Uterus (tissue), 2 donors: ENCODE data around the gene KCNK3.

Experiments
- POLR2A ChIP-seq, 2 donors: fragments of 450-650 bp; IDR thresholded peaks; one replicate each; pipeline ENCODE4 v1.6.1; 2016; ENCODE audit warnings: antibody characterized with exemption in 2 of 2, mild to moderate bottlenecking in 1 of 2, moderate library complexity in 1 of 2
- TF ChIP-seq, protein P1 (sequence below), 4 experiments: fragments of 200-600 bp in 2 of 4; fragments of 450-650 bp in 2 of 4; sonication (generic) in 2 of 4; IDR thresholded peaks; one replicate each; pipeline ENCODE4 v1.5.1; 2016 to 2019; ENCODE audit warnings: antibody characterized with exemption in 4 of 4, mild to moderate bottlenecking in 2 of 4, moderate library complexity in 1 of 4

DNA sequence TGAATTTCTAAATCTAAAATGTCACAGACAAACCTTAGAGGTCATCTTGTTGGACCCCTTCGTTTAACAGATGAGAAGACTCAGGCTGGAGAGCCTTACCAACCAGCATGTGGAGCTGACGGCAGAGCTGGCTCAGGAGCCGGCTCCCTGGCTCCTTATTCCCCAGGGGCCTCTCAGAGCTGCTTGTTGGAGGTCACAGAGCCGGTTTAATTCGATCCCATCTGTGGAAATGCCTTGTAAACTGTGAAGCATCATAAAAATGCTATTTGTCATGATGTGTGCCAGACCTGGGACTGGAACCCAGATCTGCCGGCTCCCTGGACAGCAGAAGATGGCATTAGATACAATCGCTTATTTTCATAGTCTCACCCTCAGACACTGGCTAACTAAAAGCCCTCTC lies 43.2 kb upstream of the KCNK3 start:
- TF ChIP-seq, protein P1, sequence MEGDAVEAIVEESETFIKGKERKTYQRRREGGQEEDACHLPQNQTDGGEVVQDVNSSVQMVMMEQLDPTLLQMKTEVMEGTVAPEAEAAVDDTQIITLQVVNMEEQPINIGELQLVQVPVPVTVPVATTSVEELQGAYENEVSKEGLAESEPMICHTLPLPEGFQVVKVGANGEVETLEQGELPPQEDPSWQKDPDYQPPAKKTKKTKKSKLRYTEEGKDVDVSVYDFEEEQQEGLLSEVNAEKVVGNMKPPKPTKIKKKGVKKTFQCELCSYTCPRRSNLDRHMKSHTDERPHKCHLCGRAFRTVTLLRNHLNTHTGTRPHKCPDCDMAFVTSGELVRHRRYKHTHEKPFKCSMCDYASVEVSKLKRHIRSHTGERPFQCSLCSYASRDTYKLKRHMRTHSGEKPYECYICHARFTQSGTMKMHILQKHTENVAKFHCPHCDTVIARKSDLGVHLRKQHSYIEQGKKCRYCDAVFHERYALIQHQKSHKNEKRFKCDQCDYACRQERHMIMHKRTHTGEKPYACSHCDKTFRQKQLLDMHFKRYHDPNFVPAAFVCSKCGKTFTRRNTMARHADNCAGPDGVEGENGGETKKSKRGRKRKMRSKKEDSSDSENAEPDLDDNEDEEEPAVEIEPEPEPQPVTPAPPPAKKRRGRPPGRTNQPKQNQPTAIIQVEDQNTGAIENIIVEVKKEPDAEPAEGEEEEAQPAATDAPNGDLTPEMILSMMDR (IDR thresholded peaks at IDR 0.05) = no peak
- no peak for TF ChIP-seq POLR2A (IDR thresholded peaks at IDR 0.05)
